Colonic mucosa (tissue), 4 donors: Measurements from ENCODE around the gene RETN. TPM values are rescaled to one million over a fixed set of nuclear protein-coding genes. Genes with fewer than 3 reads are reported as not detected.

Experiments used
- DNase-seq: peaks from one replicate; pipeline ENCODE4 v3.0.0-alpha.2; 2020
- H3K27ac ChIP-seq: fragments of 200-600 bp; one replicate; pipeline ENCODE4 v1.8.0; 2021
- H3K27me3 ChIP-seq: fragments of 200-600 bp; one replicate; pipeline ENCODE4 v1.8.0; 2021
- H3K36me3 ChIP-seq: fragments of 200-600 bp; one replicate; pipeline ENCODE4 v1.8.0; 2021
- H3K4me1 ChIP-seq: fragments of 200-600 bp; one replicate; pipeline ENCODE4 v1.8.0; 2021; ENCODE audit warnings: mild to moderate bottlenecking
- H3K4me3 ChIP-seq: fragments of 200-600 bp; one replicate; pipeline ENCODE4 v1.8.0; 2021
- H3K9ac ChIP-seq, 2 donors: one replicate each; pipeline ENCODE4 v1.7.0; 2013; ENCODE audit warnings: control low read depth in 2 of 2, low read depth in 2 of 2, low read length in 2 of 2
- H3K9me3 ChIP-seq: fragments of 200-600 bp; one replicate; pipeline ENCODE4 v1.8.0; 2021
- intact Hi-C: fragments of 100-400 bp; cut with DNase I; formaldehyde crosslinking; loops from one replicate; pipeline ENCODE4 v1.14.1; 2022
- total RNA-seq, 2 donors: library from RNA; stranded (reverse); fragmentation: NEBNext Ultra II Directional in 1 of 2; extraction: Animal tissue kit (Norgen Biotek cat#: 25700) in 1 of 2; gene quantifications; one replicate each; pipeline ENCODE4 v1.2.1, GENCODE V29; 2021
- TF ChIP-seq, protein P1 (sequence below): fragments of 200-600 bp; IDR thresholded peaks from one replicate; pipeline ENCODE4 v1.8.0; 2022; ENCODE audit warnings: antibody characterized with exemption, mild to moderate bottlenecking
- donor health status: healthy.
- donor health status: DM: no; HTN: no; CAD: no.
- donor health status: DM: no; HTN: no; CAD: no.

Gene RETN
- total RNA-seq, 2 donors from 2014 or later, result not detected

DNA sequence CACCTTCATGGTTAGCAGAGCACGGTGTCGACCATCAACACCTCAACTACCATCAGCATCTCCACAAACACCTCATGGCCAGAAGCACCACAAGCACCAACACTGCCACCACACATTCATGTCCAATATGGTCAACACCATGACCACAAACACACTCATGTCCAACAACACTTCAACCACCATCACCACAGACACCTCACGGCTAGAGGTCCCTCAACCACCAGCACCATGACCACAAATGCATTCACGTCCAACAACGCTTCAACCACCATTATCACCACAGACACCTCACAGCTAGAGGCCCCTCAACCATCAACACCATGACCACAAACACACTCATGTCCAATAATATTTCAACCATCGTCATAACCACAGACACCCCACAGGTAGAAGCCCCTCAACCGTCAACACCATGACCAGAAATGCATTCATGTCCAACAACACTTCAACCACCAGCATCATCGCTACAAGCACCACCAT is 22.0 kb downstream of the RETN start:
- H3K4me1 ChIP-seq, result no peaks in the 10 kb centered on the region
- TF ChIP-seq, protein P1, sequence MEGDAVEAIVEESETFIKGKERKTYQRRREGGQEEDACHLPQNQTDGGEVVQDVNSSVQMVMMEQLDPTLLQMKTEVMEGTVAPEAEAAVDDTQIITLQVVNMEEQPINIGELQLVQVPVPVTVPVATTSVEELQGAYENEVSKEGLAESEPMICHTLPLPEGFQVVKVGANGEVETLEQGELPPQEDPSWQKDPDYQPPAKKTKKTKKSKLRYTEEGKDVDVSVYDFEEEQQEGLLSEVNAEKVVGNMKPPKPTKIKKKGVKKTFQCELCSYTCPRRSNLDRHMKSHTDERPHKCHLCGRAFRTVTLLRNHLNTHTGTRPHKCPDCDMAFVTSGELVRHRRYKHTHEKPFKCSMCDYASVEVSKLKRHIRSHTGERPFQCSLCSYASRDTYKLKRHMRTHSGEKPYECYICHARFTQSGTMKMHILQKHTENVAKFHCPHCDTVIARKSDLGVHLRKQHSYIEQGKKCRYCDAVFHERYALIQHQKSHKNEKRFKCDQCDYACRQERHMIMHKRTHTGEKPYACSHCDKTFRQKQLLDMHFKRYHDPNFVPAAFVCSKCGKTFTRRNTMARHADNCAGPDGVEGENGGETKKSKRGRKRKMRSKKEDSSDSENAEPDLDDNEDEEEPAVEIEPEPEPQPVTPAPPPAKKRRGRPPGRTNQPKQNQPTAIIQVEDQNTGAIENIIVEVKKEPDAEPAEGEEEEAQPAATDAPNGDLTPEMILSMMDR, result no peak
- H3K36me3 ChIP-seq, result no peaks in the 10 kb centered on the region
- no peaks in the 10 kb centered on the region for H3K27me3 ChIP-seq
- intact Hi-C loops, result no loop called here
- H3K4me3 ChIP-seq, result no peak overlapping the region
- no peaks in the 10 kb centered on the region for H3K9me3 ChIP-seq
- H3K27ac ChIP-seq, result no peak overlapping the region
- no peak overlapping the region for H3K9ac ChIP-seq
- DNase-seq, result no peak

- Histone ChIP-seq H3K27me3 (no peaks in the 10 kb centered on the region), H3K4me1 (no peaks in the 10 kb centered on the region), H3K9ac (no peak overlapping the region), H3K4me3 (no peak overlapping the region), H3K9me3 (no peaks in the 10 kb centered on the region), H3K36me3 (no peaks in the 10 kb centered on the region), H3K27ac (no peak overlapping the region)
- intact Hi-C loops, result no loop called here
- DNase-seq, result no peak
- TF ChIP-seq, protein P1, result no peak
These were observed 22.6 kb downstream of the RETN start for GRCh38 chr19:7691497-7691896.

DNA sequence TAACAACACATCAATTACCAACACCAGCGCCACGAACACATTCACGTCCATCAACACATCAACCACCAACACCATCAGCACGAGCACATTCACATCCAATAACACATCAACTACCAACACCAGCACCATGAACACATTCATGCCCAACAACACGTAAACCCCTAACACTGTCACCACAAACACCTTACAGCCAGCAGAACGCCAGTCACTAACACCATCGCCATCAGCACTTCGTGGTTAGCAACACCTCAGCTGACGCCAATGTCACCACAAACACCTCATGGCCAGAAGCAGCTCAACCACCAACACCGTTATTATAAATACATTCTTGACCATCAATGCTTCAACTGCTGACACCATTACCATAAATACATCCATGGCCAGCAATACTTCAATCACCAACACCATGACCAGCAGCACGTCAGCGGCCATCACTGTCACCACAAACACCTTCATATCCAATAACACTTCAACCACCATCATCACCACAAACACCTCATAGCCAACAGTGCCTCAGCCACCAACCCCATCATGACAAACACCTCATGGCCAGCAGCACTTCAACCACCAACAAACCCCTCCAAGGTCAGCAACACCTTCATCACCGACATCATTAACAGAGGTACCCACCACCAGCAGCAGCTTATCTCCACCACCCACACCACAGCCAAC is 23.7 kb downstream of the RETN start:
- Histone ChIP-seq H3K27ac (no peak overlapping the region), H3K9ac (no peak overlapping the region), H3K9me3 (no peaks in the 10 kb centered on the region), H3K36me3 (no peaks in the 10 kb centered on the region), H3K27me3 (no peaks in the 10 kb centered on the region), H3K4me3 (no peak overlapping the region), H3K4me1 (no peaks in the 10 kb centered on the region)
- TF ChIP-seq, protein P1, result no peak
- intact Hi-C loops, result no loop called here
- DNase-seq, result no peak

DNA sequence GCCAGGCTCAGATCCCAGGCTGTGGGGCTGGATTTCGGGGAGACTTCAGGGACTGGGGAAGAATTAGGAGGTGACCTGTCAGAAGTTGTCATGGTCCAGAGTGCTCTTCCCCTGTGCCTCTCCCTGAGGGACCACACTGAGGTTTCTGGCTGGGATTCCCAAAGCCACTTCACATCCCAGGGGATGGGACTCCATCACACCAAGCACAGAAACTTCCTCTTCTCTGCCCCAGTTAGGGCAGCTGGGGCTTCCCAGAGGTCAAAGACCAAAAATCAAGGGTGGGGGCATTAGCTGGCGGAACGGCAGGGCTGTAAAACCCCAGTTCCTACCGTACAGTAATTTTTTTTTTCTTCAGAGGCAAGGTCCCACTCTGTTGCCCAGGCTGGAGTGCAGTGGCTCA is 25.6 kb downstream of the RETN start:
- intact Hi-C loops, result no loop called here
- H3K36me3 ChIP-seq, result no peaks in the 10 kb centered on the region
- H3K4me3 ChIP-seq, result no peak overlapping the region
- no peaks in the 10 kb centered on the region for H3K9me3 ChIP-seq
- no peak for DNase-seq
- TF ChIP-seq, protein P1, result no peak
- H3K9ac ChIP-seq, result no peak overlapping the region
- H3K27ac ChIP-seq, result no peak overlapping the region
- H3K4me1 ChIP-seq, result no peaks in the 10 kb centered on the region
- no peaks in the 10 kb centered on the region for H3K27me3 ChIP-seq

DNA sequence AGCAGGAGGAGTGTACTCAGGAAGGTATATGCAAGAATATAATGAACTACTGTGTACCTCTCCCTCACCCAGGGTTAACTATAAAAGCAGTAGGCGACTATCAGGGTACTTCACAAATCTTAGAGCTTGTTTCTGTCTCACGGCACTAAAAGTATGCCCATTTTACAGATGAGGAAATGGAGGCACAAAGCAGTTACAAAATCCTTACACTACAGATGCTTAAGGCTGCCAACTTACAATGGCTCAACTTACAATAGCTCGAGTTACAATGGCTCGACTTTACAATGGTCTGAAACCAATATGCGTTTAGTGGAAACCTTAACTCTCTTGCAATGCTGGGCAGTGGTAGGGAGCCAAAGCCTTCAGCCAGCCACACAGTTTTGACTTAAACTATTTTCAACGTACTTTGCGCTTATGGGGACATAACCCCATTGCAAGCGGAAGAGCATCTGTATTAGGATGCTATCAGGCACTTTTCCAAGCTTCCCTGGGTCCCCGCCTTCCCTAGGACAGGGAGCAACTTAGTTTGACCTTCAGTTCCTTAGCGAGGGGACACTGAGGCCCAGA is 29.0 kb downstream of the RETN start:
- no peaks in the 10 kb centered on the region for H3K27me3 ChIP-seq
- H3K9me3 ChIP-seq, result no peaks in the 10 kb centered on the region
- no peak overlapping the region for H3K4me3 ChIP-seq
- no peak overlapping the region for H3K27ac ChIP-seq
- intact Hi-C loops, result no loop called here
- H3K36me3 ChIP-seq, result no peaks in the 10 kb centered on the region
- TF ChIP-seq, protein P1, result no peak
- no peak overlapping the region for H3K9ac ChIP-seq
- no peaks in the 10 kb centered on the region for H3K4me1 ChIP-seq
- no peak for DNase-seq
